Measurements from ENCODE around the gene NCAPG2.

DNA sequence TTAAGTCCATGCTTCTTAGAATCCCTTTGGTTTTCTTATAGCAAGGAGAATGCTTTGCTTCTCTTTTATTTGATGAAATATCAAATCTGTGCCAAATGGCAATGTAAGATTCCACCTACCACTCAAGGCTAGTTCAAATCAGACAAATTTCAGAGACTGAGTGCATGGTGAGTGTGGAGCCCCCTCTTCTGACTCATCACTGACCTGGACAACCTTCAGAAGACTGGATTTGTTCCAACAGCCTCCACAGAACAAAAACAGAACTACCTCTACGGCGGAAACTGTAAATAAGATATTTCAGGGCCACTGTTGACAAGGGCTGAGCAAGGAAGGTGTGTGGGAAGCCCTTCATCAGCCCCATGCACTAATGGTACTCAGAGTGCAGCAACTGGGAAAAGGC, 21.1 kb downstream of the NCAPG2 start:
- TF ChIP-seq ESRRA (IDR thresholded peaks at IDR 0.05; ENCODE audit: borderline replicate concordance, low read length) (no peak), RAD21 (conservative IDR thresholded peaks at IDR 0.05 in 1 of 2, IDR thresholded peaks at IDR 0.05 in 1 of 2) (no peak), MAFK (IDR thresholded peaks at IDR 0.05; ENCODE audit: partially characterized antibody) (no peak), POLR2A (IDR thresholded peaks at IDR 0.05; ENCODE audit: low read length) (no peak), GATA3 (IDR thresholded peaks at IDR 0.05; ENCODE audit: borderline replicate concordance) (no peak), BCL3 (IDR thresholded peaks at IDR 0.05) (no peak), EP300 (IDR thresholded peaks at IDR 0.05) (no peak)
- TF ChIP-seq, protein P1, sequence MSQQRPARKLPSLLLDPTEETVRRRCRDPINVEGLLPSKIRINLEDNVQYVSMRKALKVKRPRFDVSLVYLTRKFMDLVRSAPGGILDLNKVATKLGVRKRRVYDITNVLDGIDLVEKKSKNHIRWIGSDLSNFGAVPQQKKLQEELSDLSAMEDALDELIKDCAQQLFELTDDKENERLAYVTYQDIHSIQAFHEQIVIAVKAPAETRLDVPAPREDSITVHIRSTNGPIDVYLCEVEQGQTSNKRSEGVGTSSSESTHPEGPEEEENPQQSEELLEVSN (IDR thresholded peaks at IDR 0.05; ENCODE audit: borderline replicate concordance, low read depth), result no peak
- TF ChIP-seq, protein P2, sequence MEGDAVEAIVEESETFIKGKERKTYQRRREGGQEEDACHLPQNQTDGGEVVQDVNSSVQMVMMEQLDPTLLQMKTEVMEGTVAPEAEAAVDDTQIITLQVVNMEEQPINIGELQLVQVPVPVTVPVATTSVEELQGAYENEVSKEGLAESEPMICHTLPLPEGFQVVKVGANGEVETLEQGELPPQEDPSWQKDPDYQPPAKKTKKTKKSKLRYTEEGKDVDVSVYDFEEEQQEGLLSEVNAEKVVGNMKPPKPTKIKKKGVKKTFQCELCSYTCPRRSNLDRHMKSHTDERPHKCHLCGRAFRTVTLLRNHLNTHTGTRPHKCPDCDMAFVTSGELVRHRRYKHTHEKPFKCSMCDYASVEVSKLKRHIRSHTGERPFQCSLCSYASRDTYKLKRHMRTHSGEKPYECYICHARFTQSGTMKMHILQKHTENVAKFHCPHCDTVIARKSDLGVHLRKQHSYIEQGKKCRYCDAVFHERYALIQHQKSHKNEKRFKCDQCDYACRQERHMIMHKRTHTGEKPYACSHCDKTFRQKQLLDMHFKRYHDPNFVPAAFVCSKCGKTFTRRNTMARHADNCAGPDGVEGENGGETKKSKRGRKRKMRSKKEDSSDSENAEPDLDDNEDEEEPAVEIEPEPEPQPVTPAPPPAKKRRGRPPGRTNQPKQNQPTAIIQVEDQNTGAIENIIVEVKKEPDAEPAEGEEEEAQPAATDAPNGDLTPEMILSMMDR (IDR thresholded peaks at IDR 0.05), result no peak
